Heart left ventricle (tissue), 13 donors: ENCODE measurements around the gene MMGT1.
A peak's percentile ranks its signal among the peaks of the same experiment; 100 is the strongest.

ENCODE experiments used
- CTCF ChIP-seq, 12 donors: fragments of 200-600 bp; sonication (generic) in 4 of 12; IDR thresholded peaks; one replicate each; pipeline versions ENCODE4 v1.5.0 to v1.8.0; 2018 to 2022; ENCODE audit warnings: antibody characterized with exemption in 12 of 12, mild to moderate bottlenecking in 5 of 12
- POLR2A ChIP-seq, 2 donors: fragments of 450-650 bp; IDR thresholded peaks; one replicate each; pipeline ENCODE4 v1.6.1; 2017; ENCODE audit warnings: antibody characterized with exemption in 2 of 2, mild to moderate bottlenecking in 2 of 2, moderate library complexity in 2 of 2
- donor health status: ischemic (EF 13 %, LVEDD 7.1; RV severe dilation, severe dysfunction).
- donor health status: DM: no; HTN: yes; CAD: no.
- donor health status: DM: no; HTN: no; CAD: no.
- donor health status: ischemic (EF 25% LVEDD 6.9; RV normal size, moderate dysfunction).
- donor health status: ischemic (EF 25% LVEDD 5.7; RV mildly dilated, moderate dysfunction).
- donor health status: ischemic (EF 35%, LVEDD 5.7; RV mildly dilated, moderate dysfunction).
- donor health status: nonischemic (EF 11% LVEDD 7.7; RV severe dilation, severe dysfunction).
- donor health status: DM: yes; HTN: yes; CAD: no.
- donor health status: PGD.
- donor health status: ischemic (EF 29% LVEDD 5.4; RV normal size, mild dysfunction).
- donor health status: nonischemic (EF 23%, LVEDD 6.1; RV moderate dilation, normal function).

- TF ChIP-seq POLR2A (IDR thresholded peaks at IDR 0.05): peak in 1 of 2 donors; percentile 20
- TF ChIP-seq CTCF (IDR thresholded peaks at IDR 0.05): no peak
These were observed 11.6 kb upstream of the MMGT1 start, which contains the start of gene SLC9A6 for GRCh38 chrX:135985157-135985972.
